Islet of Langerhans (tissue), 1 donor: Measurements from ENCODE around the gene RAD23B.

Experiments
- FAIRE-seq: peaks from one replicate; lab custom pipeline; 2011; peaks lifted over from hg19 to GRCh38; lab: Jason Lieb, UNC

RAD23B gene

GRCh38 chr9:107269254-107269653 lies 13.8 kb upstream of the RAD23B start:
- no peak for FAIRE-seq

GRCh38 chr9:107269681-107270080 lies 13.4 kb upstream of the RAD23B start:
- no peak for FAIRE-seq

- no peak for FAIRE-seq
Measured at GRCh38 chr9:107270082-107270481, 13.0 kb upstream of the RAD23B start.

GRCh38 chr9:107270580-107270979 lies 12.5 kb upstream of the RAD23B start:
- no peak for FAIRE-seq

- no peak for FAIRE-seq
Measured at GRCh38 chr9:107273634-107274033, 9.4 kb upstream of the RAD23B start.

- FAIRE-seq, result no peak
Measured at GRCh38 chr9:107274096-107274495, 9.0 kb upstream of the RAD23B start.

- no peak for FAIRE-seq
Measured at GRCh38 chr9:107274953-107275422, 8.1 kb upstream of the RAD23B start.

- FAIRE-seq, result no peak
Measured at GRCh38 chr9:107275530-107275929, 7.5 kb upstream of the RAD23B start.

GRCh38 chr9:107276966-107277710 lies 5.9 kb upstream of the RAD23B start:
- FAIRE-seq, result no peak

- FAIRE-seq, result no peak
Measured at GRCh38 chr9:107277801-107278200, 5.3 kb upstream of the RAD23B start.

- FAIRE-seq, result no peak
Measured at GRCh38 chr9:107279086-107279485, 4.0 kb upstream of the RAD23B start.

GRCh38 chr9:107280543-107280942 lies 2.5 kb upstream of the RAD23B start:
- FAIRE-seq, result no peak

- no peak for FAIRE-seq
Measured at GRCh38 chr9:107281184-107281583, 1.9 kb upstream of the RAD23B start.

- no peak for FAIRE-seq
Measured at GRCh38 chr9:107281922-107282667, 984 bp upstream of the RAD23B start.

GRCh38 chr9:107283623-107284616 lies 841 bp downstream of the RAD23B start:
- no peak for FAIRE-seq

- FAIRE-seq, result no peak
Measured at GRCh38 chr9:107284636-107285035, 1.6 kb downstream of the RAD23B start.

- no peak for FAIRE-seq
Measured at GRCh38 chr9:107285286-107285685, 2.2 kb downstream of the RAD23B start.

- FAIRE-seq, result no peak
Measured at GRCh38 chr9:107286057-107286456, 3.0 kb downstream of the RAD23B start.

GRCh38 chr9:107288701-107289100 lies 5.6 kb downstream of the RAD23B start:
- no peak for FAIRE-seq

- no peak for FAIRE-seq
Measured at GRCh38 chr9:107290619-107291018, 7.5 kb downstream of the RAD23B start.

GRCh38 chr9:107292821-107293542 lies 9.9 kb downstream of the RAD23B start:
- FAIRE-seq, result no peak
